ENCODE results near the gene PTPRM. TPM values are rescaled to one million over a fixed set of nuclear protein-coding genes. Genes with fewer than 3 reads are reported as not detected.

The PTPRM gene
- polyA plus RNA-seq, 3 donors: 0.04 to 2.1 (median 0.66) TPM

DNA sequence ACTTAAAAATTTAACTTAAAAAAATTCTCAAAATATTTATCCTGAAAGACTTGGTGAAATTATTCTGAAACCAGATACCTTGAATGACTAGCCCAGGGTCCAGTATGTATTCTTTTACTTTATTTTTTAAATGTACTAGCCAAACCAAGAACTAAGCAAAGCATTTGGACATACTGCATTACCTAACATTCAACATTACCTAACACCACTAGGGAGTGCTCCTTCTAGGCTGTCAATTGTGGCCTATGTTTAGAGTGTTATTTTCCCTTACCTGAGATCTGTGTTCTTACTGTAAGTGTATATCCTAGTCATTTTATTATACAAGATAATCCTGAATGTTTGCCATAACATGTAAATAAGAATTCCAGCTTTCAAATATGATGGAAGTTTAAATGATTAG lies 496.6 kb downstream of the PTPRM start:
- no peak for DNase-seq
- Histone ChIP-seq H2AFZ (ENCODE audit: insufficient read depth, low read depth, low read length, poor library complexity, severe bottlenecking) (no peak overlapping the region), H3K9me3 (replicated peaks in 1 of 2; ENCODE audit: control insufficient read depth in 1 of 2, insufficient read depth in 1 of 2, low read length in 2 of 2) (no peaks in the 10 kb centered on the region), H3K27me3 (ENCODE audit: control insufficient read depth in 2 of 2, insufficient read depth in 2 of 2, low read length in 2 of 2) (no peaks in the 10 kb centered on the region), H3K9ac (ENCODE audit: insufficient read depth, low read length, poor library complexity, severe bottlenecking) (no peak overlapping the region), H3K4me2 (replicated peaks; ENCODE audit: extremely low read depth, low read length, poor library complexity, severe bottlenecking) (no peak overlapping the region), H3K79me2 (ENCODE audit: insufficient read depth, low read length) (no peaks in the 10 kb centered on the region), H3K36me3 (replicated peaks in 1 of 2; ENCODE audit: control insufficient read depth in 1 of 2, insufficient read depth in 2 of 2, low read length in 2 of 2) (no peaks in the 10 kb centered on the region), H3K4me1 (ENCODE audit: control insufficient read depth in 1 of 2, insufficient read depth in 2 of 2, low read length in 2 of 2) (no peaks in the 10 kb centered on the region), H3K27ac (ENCODE audit: low read depth in 1 of 2, low read length in 2 of 2) (no peak overlapping the region), H3K4me3 (replicated peaks in 1 of 3; ENCODE audit: low read depth in 2 of 3, low read length in 3 of 3) (no peak overlapping the region), H4K20me1 (ENCODE audit: insufficient read depth, low read length) (no peaks in the 10 kb centered on the region)
- Mint-ChIP-seq H3K4me3 (no peak overlapping the region), H3K36me3 (no peaks in the 10 kb centered on the region), H3K9me3 (peaks cover 0 to 8% (median 1%) of the 10 kb centered on the region in 7 donors), H3K4me1 (no peaks in the 10 kb centered on the region), H3K27me3 (ENCODE audit: low read depth in 3 of 3) (peaks cover 0 to 3% (median 1%) of the 10 kb centered on the region in 3 donors), H3K27ac (no peak overlapping the region)
- TF ChIP-seq, protein P1, sequence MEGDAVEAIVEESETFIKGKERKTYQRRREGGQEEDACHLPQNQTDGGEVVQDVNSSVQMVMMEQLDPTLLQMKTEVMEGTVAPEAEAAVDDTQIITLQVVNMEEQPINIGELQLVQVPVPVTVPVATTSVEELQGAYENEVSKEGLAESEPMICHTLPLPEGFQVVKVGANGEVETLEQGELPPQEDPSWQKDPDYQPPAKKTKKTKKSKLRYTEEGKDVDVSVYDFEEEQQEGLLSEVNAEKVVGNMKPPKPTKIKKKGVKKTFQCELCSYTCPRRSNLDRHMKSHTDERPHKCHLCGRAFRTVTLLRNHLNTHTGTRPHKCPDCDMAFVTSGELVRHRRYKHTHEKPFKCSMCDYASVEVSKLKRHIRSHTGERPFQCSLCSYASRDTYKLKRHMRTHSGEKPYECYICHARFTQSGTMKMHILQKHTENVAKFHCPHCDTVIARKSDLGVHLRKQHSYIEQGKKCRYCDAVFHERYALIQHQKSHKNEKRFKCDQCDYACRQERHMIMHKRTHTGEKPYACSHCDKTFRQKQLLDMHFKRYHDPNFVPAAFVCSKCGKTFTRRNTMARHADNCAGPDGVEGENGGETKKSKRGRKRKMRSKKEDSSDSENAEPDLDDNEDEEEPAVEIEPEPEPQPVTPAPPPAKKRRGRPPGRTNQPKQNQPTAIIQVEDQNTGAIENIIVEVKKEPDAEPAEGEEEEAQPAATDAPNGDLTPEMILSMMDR (IDR thresholded peaks at IDR 0.05): no peak
- intact Hi-C loops (cut with micrococcal nuclease): no loop called here

GRCh38 chr18:8065284-8065683 lies 498.2 kb downstream of the PTPRM start:
- Histone ChIP-seq H3K36me3 (replicated peaks in 1 of 2; ENCODE audit: control insufficient read depth in 1 of 2, insufficient read depth in 2 of 2, low read length in 2 of 2) (no peaks in the 10 kb centered on the region), H3K4me1 (ENCODE audit: control insufficient read depth in 1 of 2, insufficient read depth in 2 of 2, low read length in 2 of 2) (no peaks in the 10 kb centered on the region), H3K79me2 (ENCODE audit: insufficient read depth, low read length) (no peaks in the 10 kb centered on the region), H2AFZ (ENCODE audit: insufficient read depth, low read depth, low read length, poor library complexity, severe bottlenecking) (no peak overlapping the region), H3K9me3 (replicated peaks in 1 of 2; ENCODE audit: control insufficient read depth in 1 of 2, insufficient read depth in 1 of 2, low read length in 2 of 2) (no peaks in the 10 kb centered on the region), H3K27ac (ENCODE audit: low read depth in 1 of 2, low read length in 2 of 2) (no peak overlapping the region), H3K4me3 (replicated peaks in 1 of 3; ENCODE audit: low read depth in 2 of 3, low read length in 3 of 3) (no peak overlapping the region), H3K27me3 (ENCODE audit: control insufficient read depth in 2 of 2, insufficient read depth in 2 of 2, low read length in 2 of 2) (no peaks in the 10 kb centered on the region), H3K4me2 (replicated peaks; ENCODE audit: extremely low read depth, low read length, poor library complexity, severe bottlenecking) (no peak overlapping the region), H3K9ac (ENCODE audit: insufficient read depth, low read length, poor library complexity, severe bottlenecking) (no peak overlapping the region), H4K20me1 (ENCODE audit: insufficient read depth, low read length) (no peaks in the 10 kb centered on the region)
- DNase-seq: no peak
- Mint-ChIP-seq H3K9me3 (peaks cover 0 to 8% (median 4%) of the 10 kb centered on the region in 7 donors), H3K4me3 (no peak overlapping the region), H3K36me3 (no peaks in the 10 kb centered on the region), H3K27ac (no peak overlapping the region), H3K4me1 (no peaks in the 10 kb centered on the region), H3K27me3 (ENCODE audit: low read depth in 3 of 3) (peaks cover 0 to 3% (median 3%) of the 10 kb centered on the region in 3 donors)
- WGBS (ENCODE audit: insufficient coverage): 92% methylated on average over 3 of the region's 4 CpGs
- intact Hi-C loops (cut with micrococcal nuclease): no loop called here
- TF ChIP-seq, protein P1 (IDR thresholded peaks at IDR 0.05): no peak
